8988T (cell line): Measurements from ENCODE around the gene RBBP8NL.

Experiments
- DNase-seq: peaks from one replicate; pipeline ENCODE4 v3.0.0; 2011

RBBP8NL gene, protein sequence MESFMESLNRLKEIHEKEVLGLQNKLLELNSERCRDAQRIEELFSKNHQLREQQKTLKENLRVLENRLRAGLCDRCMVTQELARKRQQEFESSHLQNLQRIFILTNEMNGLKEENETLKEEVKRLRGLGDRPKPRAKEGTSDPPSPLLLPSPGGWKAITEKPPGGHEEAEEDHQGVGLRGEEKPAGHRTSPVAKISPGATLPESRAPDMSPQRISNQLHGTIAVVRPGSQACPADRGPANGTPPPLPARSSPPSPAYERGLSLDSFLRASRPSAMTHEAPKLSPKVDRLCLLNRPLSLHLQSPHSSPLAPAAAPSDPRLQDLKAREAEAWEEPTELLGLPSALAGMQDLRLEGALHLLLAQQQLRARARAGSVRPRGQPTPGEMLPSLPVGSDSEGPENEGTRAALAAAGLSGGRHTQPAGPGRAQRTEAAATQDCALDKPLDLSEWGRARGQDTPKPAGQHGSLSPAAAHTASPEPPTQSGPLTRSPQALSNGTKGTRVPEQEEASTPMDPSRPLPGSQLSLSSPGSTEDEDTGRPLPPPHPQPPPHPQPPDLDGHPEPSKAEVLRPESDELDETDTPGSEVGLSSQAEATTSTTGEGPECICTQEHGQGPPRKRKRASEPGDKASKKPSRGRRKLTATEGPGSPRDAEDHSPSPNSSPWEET

DNA sequence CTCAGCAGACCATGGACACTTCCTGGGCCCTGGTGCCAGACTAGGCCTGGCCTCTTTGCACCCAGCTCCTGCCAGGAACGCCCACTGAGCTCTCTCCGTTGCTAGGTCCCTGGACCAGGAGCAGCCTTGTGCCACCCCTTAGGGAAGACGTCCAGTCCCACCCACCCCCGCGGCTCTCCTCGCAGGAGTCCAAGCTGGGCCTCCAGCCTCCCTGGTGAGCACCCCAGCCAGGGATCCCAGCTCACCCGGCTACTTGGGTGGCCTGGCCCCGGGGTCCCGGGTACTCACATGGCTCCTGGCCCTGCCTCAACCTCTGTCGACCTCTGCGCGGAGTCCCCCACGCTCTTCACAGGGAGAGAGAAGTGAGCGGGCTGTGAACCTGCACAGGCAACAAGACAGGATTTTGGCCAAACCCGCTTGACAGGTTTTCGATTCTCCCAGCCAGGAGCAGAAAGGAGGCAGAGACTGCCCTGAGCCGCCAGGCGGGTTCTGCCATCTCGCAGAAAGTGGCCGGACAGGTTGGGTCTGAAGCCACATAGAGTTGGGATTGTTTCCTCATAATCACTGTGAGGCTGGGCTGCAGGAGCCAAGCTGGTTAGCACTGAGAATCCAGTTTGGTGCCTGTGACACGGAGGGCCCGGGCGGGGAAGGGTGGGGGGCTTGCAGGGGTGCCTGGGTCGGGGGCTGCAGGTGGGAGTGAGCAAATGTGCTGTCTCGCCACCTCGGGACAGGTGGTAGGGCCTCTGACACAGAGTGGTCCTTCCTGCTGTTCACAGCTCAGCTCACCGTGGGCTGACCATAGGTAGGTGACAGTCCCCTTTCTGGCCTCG, at the start of gene RBBP8NL:
RBBP8NL (minus strand) TSS at position 368 of the 830 bp plus-strand sequence. CDS start 7,892 bp downstream, outside the sequence.
- DNase-seq: no peak

GRCh38 chr20:62476056-62476838, 48.9 kb upstream of the RBBP8NL start:
- no peak for DNase-seq

GRCh38 chr20:62475772-62476055, 48.4 kb upstream of the RBBP8NL start, which contains the start of gene GATA5:
Gene GATA5 (minus strand): TSS chr20:62475995. CDS start chr20:62475521, 474 bp downstream.
- no peak for DNase-seq

- no peak for DNase-seq
Observed at GRCh38 chr20:62475027-62475771, 47.9 kb upstream of the RBBP8NL start.

DNA sequence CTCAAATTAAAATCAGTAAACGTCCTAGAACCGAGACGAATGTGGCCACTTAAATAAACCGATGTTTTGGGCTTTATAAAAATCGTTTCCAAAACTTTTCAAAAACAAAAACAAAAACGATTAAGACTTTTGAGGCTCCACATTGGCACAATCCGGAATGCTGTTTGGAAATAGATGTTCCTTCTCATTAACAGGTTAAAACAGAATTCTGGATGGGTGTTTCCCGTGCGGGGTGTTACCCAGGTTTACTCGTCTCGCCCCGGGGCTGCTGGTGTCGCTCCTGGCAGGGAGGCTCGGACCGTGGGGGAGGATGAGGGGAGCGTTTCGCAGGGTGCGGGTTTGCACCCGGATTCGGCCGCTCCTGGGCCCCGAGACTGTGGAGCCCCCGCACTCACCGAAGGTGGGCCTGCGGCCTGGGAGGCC, 47.3 kb upstream of the RBBP8NL start:
- no peak for DNase-seq

GRCh38 chr20:62473717-62474603, 46.6 kb upstream of the RBBP8NL start:
- DNase-seq: no peak

DNA sequence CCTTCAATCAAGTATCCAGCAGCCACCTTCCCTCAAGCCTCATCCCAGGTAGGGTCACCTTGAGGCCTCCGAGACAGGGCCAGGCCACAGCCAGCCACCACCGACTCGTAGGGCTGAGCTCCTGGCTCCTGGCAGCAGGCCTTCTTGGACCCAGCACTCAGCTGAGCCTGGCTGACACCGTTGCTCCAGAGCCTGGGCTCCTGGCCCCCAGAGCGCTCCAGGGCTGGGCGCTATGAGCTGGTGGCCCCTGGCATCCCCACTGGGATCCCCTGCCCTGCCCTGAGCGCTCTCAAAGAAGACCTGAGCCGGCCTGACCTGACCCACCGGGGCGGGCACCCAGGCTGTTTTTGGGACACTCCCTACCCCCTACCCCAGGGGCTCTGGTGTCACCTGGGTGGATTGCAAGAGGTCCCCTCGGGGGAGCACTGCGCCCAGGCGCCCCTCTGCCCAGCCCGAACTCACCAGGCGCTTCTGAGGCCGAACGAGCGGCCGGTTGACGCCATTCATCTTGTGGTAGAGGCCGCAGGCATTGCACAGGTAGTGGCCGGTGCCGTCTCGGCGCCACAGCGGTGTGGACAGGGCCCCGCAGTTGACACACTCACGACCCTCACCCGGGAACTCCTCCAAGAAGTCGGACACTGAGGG, 45.7 kb upstream of the RBBP8NL start:
- DNase-seq: no peak

DNA sequence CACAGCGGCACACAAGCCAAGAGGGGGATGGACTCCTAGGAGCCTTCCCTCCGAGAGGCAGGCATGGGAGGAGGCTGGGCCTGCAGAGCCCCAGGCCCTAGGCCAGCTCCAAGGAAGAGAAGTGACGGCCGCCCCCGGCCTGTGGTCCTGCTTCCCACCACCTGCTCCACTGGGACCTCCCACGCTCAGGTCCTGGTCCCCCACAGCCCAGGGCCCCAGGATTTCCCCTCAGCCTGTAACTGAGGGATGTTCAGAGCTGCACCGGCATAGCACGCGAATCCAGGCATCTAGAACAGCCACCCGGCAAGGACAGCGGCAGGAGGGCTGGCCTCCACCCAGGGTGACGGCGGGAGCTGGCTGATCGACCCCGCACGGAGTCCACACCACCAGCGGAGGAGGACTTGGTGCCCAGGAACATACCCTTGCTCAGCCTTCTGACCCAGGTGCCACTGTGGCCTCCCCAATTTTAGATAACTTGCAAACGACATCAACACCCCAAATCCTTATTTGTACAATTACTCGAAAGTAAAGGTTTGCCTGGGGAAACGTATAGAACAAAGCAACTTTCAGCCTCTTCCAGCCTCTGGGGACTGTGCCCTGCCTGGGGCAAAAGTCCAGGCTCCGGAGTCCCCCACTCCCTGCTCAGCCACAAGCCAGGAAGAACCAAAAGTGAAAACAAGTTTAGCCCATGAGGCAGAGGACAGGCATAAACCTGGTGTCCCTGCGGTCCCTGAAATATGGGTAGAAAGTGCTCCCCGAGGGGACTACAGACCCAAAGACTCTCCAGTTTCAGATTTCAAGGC, 45.0 kb upstream of the RBBP8NL start:
- no peak for DNase-seq

- DNase-seq: no peak
Observed at GRCh38 chr20:62470459-62470858, 43.1 kb upstream of the RBBP8NL start.

- DNase-seq: no peak
Observed at GRCh38 chr20:62470001-62470400, 42.7 kb upstream of the RBBP8NL start.

DNA sequence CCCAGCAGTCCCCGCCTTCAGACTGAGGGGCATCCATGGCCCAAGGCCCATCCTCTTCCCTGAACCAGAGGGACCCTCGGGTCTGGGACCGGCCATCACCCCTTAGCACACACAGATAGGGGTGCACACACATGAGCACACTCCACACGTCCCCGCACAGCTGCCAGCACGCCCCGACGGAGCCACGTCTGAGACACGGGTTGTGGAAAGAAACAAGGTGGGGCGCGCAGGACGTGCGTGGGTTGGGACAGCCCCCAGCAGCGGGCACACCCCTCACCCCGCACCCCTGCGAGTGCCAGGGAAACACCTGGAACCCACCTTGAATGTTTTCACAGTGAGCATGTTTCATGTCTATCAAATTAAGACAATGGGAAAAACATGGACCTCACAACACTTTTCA, 42.0 kb upstream of the RBBP8NL start:
- DNase-seq: no peak

- DNase-seq: no peak
Observed at GRCh38 chr20:62466806-62467537, 39.6 kb upstream of the RBBP8NL start.

DNA sequence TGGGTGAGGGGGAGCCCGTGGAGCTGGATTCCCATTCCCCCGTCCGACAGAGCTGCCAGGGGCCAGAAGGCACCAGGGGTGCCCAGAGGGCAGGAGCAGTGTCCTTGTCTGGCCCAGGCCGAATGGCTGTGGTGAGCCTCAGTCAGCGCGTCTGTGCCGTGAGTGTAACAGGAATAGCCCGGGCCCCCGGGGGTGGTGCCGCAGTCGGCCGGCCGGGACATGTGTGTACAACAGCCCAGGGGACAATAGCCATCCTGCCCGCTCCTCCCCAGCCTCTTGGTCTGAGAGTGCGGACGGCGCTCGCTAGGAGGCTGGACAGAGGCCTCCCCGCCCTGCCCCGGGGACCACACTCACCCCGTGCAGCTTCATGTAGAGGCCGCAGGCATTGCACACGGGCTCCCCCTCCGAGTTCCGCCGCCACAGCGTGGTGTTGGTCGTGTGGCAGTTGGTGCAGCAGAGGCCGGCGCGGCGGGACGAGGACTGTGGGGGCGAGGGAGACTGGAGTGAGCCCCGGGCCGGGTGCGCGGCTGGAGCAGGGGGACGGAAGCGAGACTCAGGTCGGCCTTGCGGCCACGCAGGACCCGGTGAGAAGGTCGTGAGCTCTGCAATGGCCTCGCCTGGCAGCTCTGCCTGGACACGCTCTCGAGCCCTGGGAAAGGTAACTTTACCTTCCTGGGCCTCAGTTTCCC, 38.9 kb upstream of the RBBP8NL start:
- DNase-seq: no peak

DNA sequence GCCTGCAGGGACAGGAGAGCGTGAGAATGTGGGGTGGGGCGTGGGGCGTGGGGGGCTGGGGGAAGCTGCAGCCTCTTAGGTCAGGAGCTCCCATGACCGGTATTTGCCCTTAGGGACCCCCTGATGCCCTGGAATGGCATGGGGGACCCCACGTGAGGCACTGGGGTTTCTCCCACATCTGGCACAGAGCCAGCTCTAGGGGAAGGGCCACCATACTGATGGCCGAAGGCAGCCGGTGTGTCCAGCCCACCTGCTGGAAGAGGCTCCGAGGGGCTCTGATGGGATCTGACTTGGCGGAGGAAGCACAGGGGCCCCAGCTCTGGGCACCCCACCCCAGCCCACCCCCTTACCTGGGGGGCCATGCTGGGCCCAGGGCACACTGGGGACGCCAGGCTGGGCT, 37.7 kb upstream of the RBBP8NL start:
- DNase-seq: no peak

DNA sequence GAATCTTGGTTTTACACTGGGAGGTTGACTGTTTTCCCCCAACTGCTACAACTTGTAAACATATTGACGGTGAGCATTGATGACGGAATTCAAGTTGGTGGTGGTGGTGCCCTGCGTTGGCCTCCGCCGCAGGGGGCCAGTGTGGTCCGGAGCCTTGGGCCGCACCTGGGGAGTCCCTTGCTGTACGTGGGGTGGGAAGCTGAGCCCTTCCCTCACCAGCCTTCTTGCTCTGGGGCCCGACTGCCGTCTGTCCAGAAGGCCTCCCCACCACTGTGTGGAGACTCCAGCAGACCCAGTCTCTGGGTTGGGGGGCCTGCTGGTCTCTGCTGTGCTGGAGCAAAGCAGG, 37.1 kb upstream of the RBBP8NL start:
- DNase-seq: no peak

GRCh38 chr20:62463651-62464424, 36.5 kb upstream of the RBBP8NL start:
- no peak for DNase-seq

- DNase-seq: no peak
Observed at GRCh38 chr20:62462976-62463592, 35.7 kb upstream of the RBBP8NL start.
